Measurements from ENCODE around the gene TAF13.
A peak's percentile ranks its signal among the peaks of the same experiment; 100 is the strongest.

TAF13 gene

DNA sequence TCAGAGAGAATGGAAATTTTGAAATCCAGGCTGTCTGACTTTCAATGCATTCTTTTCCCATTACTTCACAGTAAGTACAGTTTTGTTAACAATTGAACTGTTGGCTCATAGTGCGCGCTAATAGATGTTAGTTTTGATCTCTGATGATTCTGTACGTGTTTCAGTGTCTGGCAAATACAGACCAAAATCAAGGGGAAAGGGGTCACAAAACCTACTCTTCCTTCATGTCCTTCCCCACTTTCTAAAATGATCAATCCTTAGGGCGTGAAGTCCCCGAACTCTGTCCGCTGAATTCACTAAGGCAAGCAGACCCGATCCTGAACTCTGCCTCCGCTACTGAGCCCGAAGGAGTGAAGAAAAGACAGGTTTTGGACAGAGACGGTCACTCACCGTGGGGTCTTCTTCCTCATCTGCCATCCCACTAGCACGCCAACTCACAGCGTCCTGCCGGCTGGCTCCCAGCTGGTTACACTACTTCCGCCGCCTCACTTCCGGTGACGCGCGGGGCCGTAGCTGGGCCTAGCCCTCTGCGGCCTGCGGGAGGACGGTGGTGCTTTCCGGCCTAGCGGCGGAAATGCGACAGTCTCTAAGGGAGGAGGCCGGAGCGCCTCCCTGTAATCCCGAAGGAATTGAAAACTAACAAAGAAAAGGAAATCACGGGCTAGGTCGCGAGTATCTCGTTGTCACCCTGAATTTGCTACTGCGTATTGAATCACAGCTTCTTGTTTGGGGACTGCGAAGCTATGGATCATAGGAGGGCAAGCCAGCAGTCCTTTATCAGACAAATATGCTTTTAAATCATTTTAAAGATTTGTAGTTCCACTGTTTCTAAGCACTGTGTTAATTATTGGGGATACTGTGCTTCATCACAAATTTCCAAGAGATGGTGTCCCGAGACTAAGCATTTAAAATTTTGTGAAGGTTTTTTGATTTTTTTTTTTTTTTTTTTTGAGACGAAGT is at the start of gene TAF13:
Gene TAF13, minus strand, starts transcription at position 473 of the 960 bp plus-strand sequence. Its CDS starts 56 bp downstream, at position 417.
- peak; percentile 48 for DNase-seq

DNA sequence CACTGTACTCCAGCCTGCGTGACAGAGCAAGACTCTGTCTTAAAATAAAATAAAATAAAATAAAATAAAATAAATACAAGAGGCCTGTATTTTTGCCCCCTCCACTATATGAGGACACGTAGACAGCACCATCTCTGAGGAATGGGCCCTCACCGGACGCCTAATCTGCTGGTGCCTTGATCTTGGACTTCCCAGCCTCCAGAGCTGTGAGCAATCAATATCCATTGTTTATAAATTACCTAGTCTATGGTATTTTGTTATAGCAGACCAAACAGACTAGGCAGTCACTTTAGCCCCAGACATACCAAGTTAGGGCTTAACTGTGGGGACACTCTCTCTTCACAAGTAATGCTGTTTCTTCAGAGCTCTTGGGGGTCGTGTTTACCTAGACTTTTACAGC is 44.6 kb upstream of the TAF13 start:
- DNase-seq, result no peak

GRCh38 chr1:109118089-109118488 is 42.3 kb upstream of the TAF13 start:
- no peak for DNase-seq

DNA sequence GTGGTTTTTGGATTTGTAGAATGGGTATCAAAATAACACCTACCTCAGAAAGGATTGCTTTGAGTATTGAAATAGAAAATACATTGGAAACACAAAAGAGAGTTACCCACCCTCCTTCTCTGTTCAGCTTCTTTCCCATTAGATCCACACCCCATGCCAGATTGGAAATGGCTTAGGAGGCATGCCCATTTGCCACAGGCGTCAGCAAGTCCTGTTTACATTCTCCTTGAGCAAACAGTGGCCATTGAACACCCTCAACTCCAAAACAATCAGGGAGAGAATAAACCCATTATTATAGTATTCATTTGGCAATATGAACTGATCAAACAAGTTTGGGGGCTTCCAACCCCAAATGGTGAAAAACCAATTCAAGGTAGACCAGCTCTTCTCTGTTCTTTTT is 40.5 kb upstream of the TAF13 start:
- DNase-seq, result no peak

DNA sequence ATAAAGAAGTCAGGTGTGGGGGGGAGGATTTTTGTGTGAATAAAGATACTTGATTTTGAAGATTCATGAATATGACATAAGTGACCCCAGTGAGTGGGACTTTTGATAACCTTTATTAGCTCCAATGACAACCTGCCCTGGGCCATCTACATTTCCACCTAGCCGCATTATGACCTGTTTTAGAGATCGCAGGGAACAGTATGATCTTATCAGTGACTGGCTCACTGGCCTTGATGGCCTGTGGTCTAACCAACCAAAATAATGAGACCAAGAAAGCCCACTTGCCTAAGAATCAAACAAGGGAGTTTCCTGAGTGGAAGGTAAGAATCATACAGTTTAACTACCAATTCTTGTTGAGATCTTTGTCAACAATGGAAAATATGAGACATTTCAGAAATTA is 39.9 kb upstream of the TAF13 start:
- DNase-seq, result no peak

DNA sequence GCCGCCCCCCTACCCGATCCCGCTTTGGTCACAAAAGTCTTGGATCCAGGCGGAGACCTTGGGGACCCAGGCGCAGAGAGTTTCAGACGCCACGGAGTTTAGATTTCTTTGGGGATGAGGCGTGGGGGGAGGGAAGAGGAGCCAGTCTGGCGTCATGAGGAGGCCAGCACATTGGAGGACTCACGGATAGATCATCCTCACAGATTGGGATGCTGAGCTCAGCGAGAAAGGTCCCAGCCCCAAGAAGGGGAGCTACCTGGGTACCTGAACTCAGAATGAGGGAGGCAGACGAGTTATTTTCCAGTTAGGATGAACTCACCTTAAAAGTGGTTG is 38.5 kb upstream of the TAF13 start:
- DNase-seq, result no peak

DNA sequence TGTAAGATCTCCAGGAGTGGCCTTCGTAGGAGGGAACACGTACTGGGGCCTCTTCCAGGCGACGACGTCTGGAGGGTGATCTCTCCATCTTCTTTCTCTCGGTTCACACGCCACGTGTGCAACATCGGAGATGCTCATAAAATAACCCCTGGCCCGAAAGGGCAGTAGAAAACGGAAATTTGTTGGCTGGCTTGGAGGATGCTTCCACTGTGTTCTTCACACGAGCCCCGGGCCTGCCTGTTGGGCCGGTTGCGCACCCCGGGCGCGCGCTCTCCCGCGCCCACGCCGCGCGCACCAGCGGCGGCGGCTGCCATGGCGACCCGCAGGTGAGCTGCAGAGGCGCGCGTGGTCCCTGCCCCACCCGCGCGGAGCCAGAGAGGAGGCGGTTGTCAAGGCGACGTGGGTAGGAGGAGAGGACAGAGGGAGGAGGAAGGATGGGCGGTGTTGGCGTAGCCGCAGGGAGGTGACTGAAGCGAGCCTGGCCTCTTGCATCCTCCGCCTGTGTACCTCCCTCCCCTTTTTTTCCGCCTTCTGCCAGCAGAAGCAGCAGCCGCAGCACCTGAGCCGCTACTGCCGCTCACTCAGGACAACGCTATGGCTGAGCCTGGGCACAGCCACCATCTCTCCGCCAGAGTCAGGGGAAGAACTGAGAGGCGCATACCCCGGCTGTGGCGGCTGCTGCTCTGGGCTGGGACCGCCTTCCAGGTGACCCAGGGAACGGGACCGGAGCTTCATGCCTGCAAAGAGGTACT is 38.0 kb upstream of the TAF13 start, which contains the start of gene ELAPOR1:
Gene ELAPOR1, plus strand, starts transcription at position 526 of the 752 bp plus-strand sequence. Its CDS starts 69 bp downstream, at position 595.
- DNase-seq, result peak; percentile 78

- DNase-seq, result peak; percentile 76
Observed at GRCh38 chr1:109112652-109113285, 37.0 kb upstream of the TAF13 start.

DNA sequence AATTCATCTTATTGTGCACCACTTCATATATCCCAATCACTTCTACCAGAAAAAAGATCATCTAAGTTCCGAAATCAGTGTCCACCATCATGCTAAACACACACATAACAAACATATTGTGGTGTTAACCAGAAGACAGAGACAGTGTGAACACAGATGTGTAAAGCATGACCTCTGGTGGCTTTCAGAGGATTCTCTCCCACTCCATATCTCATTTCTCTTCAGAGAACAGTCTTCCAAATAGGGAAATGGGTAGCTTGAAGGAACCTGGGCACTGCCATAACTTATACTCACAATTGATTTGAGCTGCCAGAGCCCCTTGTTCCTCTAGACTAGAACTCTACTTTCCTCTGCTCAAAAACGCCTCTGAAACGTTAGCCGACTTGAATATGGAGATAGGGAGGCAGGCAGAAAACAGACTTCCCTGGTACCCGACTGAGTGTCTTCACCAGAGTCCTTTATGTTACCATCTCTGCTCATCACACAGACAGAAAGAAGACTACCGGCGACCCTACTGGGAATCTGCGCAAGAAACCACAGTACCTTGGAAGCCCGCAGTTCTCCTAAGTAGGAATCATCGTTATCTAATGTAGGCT is 36.4 kb upstream of the TAF13 start:
- DNase-seq, result no peak

GRCh38 chr1:109111386-109112055 is 35.7 kb upstream of the TAF13 start:
- no peak for DNase-seq

GRCh38 chr1:109109906-109110305 is 34.1 kb upstream of the TAF13 start:
- DNase-seq, result no peak

- DNase-seq, result no peak
Observed at GRCh38 chr1:109107785-109108184, 32.0 kb upstream of the TAF13 start.

- DNase-seq, result no peak
Observed at GRCh38 chr1:109105881-109106280, 30.1 kb upstream of the TAF13 start.

GRCh38 chr1:109104364-109105151 is 28.8 kb upstream of the TAF13 start:
- DNase-seq, result no peak

GRCh38 chr1:109099938-109100773 is 24.4 kb upstream of the TAF13 start:
- DNase-seq, result peak; percentile 83

DNA sequence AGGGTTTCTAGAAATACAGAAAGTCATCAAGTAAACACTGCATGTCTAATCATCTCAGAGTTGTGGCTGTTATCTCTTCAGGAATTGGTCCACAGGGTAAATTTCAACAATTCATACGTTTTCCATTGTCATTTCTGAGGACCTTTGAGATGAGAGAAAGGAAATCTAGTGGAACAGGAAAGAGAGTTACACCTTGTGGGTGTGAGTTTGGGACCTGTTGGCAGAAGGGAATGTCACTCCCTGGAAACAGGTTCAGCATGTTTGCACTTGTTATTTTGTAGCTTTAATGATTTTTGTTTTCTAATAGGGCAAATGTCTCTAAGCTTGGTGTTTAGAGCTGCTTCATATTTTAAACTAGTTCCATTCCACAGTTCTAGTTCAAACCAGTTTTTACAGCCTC is 20.3 kb upstream of the TAF13 start:
- DNase-seq, result no peak

GRCh38 chr1:109095631-109096030 is 19.8 kb upstream of the TAF13 start:
- no peak for DNase-seq

GRCh38 chr1:109094871-109095270 is 19.1 kb upstream of the TAF13 start:
- DNase-seq, result no peak

DNA sequence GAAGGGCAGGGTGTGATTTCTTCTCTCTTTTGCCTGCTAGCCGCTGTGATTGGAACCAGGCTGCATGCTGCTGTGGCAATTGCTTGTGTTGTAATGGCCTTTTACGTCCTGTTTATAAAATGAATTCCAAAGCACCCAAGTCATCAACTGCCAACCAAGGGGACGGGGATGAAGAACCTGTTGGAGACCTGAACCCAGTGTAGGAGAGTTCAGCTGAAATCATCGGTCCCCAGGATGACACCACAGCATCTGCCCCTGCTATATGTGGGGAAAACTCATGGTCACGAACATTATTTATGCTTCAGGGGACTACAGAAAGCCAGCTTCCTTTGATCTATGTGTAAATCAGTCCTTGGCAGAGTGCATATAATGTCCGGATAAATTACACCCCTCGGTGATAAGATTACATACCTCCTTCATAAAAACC is 18.6 kb upstream of the TAF13 start:
- DNase-seq, result no peak

- no peak for DNase-seq
Observed at GRCh38 chr1:109091839-109092193, 16.0 kb upstream of the TAF13 start.

All from NCI-H187 treated with DMSO at 0.1 percent for 48 hours (cell line).